Left ventricle myocardium inferior (tissue), 1 donor: Measurements from ENCODE around the gene RFTN1. TPM values are rescaled to one million over a fixed set of nuclear protein-coding genes. Genes with fewer than 3 reads are reported as not detected.
A peak's percentile ranks its signal among the peaks of the same experiment; 100 is the strongest.

ENCODE experiments used
- DNase-seq: peaks from one replicate; pipeline ENCODE4 v3.0.0-alpha.2; 2020
- H3K27ac ChIP-seq: fragments of 200-600 bp; replicated peaks from 2 replicates; pipeline ENCODE4 v1.8.0; 2021
- H3K27me3 ChIP-seq: fragments of 200-600 bp; 2 replicates; pipeline ENCODE4 v1.8.0; 2021; ENCODE audit warnings: low read depth
- H3K36me3 ChIP-seq: fragments of 200-600 bp; 2 replicates; pipeline ENCODE4 v1.8.0; 2021
- H3K4me1 ChIP-seq: fragments of 200-600 bp; 2 replicates; pipeline ENCODE4 v1.8.0; 2021
- H3K4me3 ChIP-seq: fragments of 200-600 bp; 2 replicates; pipeline ENCODE4 v1.8.0; 2021; ENCODE audit warnings: mild to moderate bottlenecking, moderate library complexity
- H3K9me3 ChIP-seq: fragments of 200-600 bp; replicated peaks from 2 replicates; pipeline ENCODE4 v1.8.0; 2021
- CTCF ChIP-seq: fragments of 200-600 bp; IDR thresholded peaks from 2 replicates; pipeline ENCODE4 v1.8.0; 2021; ENCODE audit warnings: antibody characterized with exemption, mild to moderate bottlenecking, borderline replicate concordance
- intact Hi-C: fragments of 100-400 bp; cut with micrococcal nuclease; formaldehyde crosslinking; loops from one replicate; pipeline ENCODE4 v1.11.0; 2022
- total RNA-seq: library from RNA; stranded (reverse); fragmentation: NEBNext Ultra II Directional; extraction: Animal tissue kit (Norgen Biotek cat#: 25700); gene quantifications from one replicate; pipeline ENCODE4 v1.2.1, GENCODE V29; 2021
- donor health status: DM: no; HTN: yes; CAD: no; lungs with severe emphysema.

The RFTN1 gene
- total RNA-seq, 1 donor from 2014 or later = 22.9 TPM

DNA sequence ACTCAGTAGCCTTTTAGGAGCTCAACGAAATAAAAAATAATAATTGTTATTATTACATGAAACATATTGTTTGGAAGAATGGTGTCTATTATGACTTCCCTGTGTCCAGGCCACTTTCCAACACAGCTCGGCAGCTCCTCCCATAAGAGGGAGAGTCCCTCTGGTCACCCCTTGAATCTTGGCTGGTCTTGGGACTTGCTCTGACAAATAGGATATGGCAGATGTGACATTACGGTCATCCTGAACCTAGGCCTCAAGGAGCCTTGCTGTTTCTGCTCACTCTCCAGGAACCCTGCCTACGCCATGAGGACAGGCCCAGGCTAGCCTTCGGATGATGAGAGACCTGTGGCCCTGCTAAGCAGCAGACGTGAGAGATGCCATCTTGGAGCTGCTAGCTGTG lies 176.7 kb downstream of the RFTN1 start:
- no peak for TF ChIP-seq CTCF
- Histone ChIP-seq H3K9me3 (peaks cover 18% of the 10 kb centered on the region), H3K36me3 (peaks cover 39% of the 10 kb centered on the region), H3K27ac (peak overlapping the region; percentile 43), H3K27me3 (no peaks in the 10 kb centered on the region), H3K4me1 (peaks cover 77% of the 10 kb centered on the region), H3K4me3 (no peak overlapping the region)
- intact Hi-C loops = no loop called here
- no peak for DNase-seq

DNA sequence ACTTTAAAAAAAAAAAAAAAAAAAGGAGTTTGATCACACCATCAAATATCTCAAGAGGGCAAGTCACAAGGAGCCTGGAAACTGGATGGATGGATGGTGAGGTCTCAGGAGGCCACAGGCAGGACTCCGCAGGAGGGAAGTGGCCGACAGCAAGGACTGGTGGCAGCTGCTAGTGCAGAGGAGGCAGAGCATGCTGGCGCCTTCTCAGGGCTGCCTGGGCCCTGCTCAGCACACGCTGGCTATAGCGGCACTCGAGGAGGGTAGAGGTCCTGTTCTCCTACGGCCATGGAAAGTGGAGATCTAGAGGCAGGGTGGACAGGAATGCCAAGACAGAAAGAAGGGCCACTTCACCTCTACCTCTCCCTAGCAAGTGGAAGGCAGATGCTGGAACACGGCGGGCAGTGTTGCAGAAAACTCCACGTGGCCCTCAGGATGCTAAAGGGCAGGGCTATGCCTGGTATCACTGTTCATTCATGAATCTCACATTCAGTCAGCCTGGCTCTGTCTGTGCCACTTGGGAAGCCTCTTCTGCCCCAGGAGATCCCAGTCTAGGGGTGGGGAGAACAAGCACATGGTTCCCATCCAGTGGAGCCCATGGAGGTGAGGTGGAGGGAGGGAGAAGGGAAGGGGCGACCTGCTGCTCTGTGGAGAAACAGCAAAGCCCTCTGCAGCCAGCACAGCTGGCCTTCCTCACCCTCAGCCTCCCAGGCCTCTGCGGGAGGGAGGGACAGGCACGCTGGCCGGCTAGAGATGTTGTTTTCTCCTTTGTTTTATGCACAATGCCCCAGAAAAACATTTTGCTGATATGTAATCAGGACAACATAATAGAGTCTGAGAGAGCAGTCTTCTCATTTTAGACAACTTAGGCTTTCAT lies 177.5 kb downstream of the RFTN1 start:
- H3K27ac ChIP-seq = no peak overlapping the region
- TF ChIP-seq CTCF = no peak
- H3K4me1 ChIP-seq = peaks cover 70% of the 10 kb centered on the region
- DNase-seq = no peak
- no peaks in the 10 kb centered on the region for H3K27me3 ChIP-seq
- H3K9me3 ChIP-seq = peaks cover 25% of the 10 kb centered on the region
- H3K4me3 ChIP-seq = no peak overlapping the region
- H3K36me3 ChIP-seq = peaks cover 46% of the 10 kb centered on the region
- intact Hi-C loops = no loop called here

DNA sequence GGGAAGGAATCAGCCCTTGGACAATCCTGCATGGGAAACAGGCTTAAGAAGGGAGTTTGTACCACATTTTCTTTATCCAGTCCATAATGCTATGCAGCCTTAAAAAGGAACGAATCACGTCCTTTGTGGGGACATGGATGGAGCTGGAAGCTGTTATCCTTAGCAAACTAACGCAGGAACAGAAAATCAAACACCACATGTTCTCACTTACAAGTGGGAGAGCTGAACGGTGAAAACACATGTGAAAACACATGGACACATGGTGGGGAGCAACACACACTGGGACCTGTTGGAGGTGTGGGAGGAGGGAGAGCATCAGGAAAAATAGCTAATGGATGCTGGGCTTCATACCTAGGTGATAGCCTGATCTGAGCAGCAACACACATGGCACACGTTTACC lies 178.2 kb downstream of the RFTN1 start:
- DNase-seq = no peak
- Histone ChIP-seq H3K4me3 (no peak overlapping the region), H3K27ac (no peak overlapping the region), H3K36me3 (peaks cover 51% of the 10 kb centered on the region), H3K27me3 (no peaks in the 10 kb centered on the region), H3K9me3 (peaks cover 25% of the 10 kb centered on the region), H3K4me1 (peaks cover 63% of the 10 kb centered on the region)
- TF ChIP-seq CTCF = no peak
- intact Hi-C loops = no loop called here

DNA sequence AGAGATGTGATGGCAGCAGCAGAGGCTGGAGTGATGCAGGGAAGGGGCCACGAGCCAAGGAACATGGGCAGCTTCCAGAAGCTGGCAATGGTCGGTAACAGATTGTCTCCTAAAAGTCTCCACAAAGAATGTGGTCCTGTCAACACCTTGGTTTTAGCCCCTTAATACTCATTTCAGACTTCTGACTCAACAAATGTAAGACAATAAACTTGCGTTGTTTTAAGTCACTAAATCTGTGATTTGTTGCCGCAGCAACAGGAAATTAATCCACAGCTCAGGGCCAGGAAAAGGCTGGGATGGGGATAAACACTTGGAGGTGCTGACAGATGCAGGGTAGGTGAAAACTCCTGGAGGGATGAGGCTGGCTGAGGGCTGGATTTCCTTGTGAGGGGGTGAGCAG lies 178.6 kb downstream of the RFTN1 start:
- DNase-seq = no peak
- Histone ChIP-seq H3K4me1 (peaks cover 60% of the 10 kb centered on the region), H3K27ac (no peak overlapping the region), H3K36me3 (peaks cover 56% of the 10 kb centered on the region), H3K9me3 (peaks cover 25% of the 10 kb centered on the region), H3K27me3 (no peaks in the 10 kb centered on the region), H3K4me3 (no peak overlapping the region)
- intact Hi-C loops = no loop called here
- TF ChIP-seq CTCF = no peak

DNA sequence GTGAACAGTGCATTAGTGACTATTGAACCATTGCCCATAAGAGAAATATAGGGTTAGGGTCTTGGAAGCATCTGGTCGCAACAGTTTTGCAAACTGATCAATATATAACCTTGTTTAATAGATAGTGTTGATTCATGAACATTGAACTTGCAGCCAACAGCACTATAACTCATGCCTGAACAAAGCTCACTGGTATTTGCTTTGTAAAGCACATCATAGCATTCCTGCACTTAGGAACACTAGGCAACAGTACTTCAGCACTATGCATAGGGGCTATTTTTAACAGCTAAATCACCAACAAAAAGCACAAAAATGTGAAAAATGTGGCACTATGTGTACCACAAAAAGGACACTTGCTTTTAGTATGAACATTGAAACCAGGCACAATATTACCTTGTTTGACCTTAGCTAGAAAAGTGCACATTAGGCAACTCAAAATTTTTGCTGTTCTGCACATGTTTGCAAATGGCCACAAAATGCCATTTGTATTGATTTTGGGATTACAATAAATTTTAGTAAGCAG lies 180.5 kb downstream of the RFTN1 start:
- peaks cover 71% of the 10 kb centered on the region for H3K36me3 ChIP-seq
- peak overlapping the region; percentile 12 for H3K27ac ChIP-seq
- H3K4me1 ChIP-seq = peaks cover 49% of the 10 kb centered on the region
- no peaks in the 10 kb centered on the region for H3K27me3 ChIP-seq
- no peak overlapping the region for H3K4me3 ChIP-seq
- peaks cover 25% of the 10 kb centered on the region for H3K9me3 ChIP-seq
- intact Hi-C loops = no loop called here
- DNase-seq = no peak
- no peak for TF ChIP-seq CTCF
